Measurements from ENCODE around the gene SLC16A12. TPM values are rescaled to one million over a fixed set of nuclear protein-coding genes. Genes with fewer than 3 reads are reported as not detected.

SLC16A12 gene
- total and polyA plus RNA-seq, 2 of the 4 experiments (the other 2 are of a cell fraction): 1.4 to 1.6 TPM

GRCh38 chr10:89566095-89566950 is 30.9 kb upstream of the SLC16A12 start:
- no TSS peak for BruUV-seq (replicated peaks)
- ATAC-seq (ENCODE audit: low read depth): no peak

More at GRCh38 chr10:89566095-89566950, 30.9 kb upstream of the SLC16A12 start:
- Histone ChIP-seq H3K56ac (ENCODE audit: extremely low read depth, insufficient read depth, low read length) (no peak overlapping the region), H3K18ac (ENCODE audit: low read depth, low read length) (no peak overlapping the region), H2BK15ac (ENCODE audit: low read depth, low read length) (no peak overlapping the region), H2AFZ (replicated peaks; ENCODE audit: low read length, poor library complexity) (no peak overlapping the region), H3K4me1 (ENCODE audit: control insufficient read depth, insufficient read depth, low read length) (no peaks in the 10 kb centered on the region; the same call in 1 of the 2 replicates), H3K79me1 (ENCODE audit: low read depth in 1 of 2, low read length in 2 of 2) (no peaks in the 10 kb centered on the region), H3K9me1 (ENCODE audit: insufficient read depth, low read length) (no peaks in the 10 kb centered on the region), H3K9me3 (ENCODE audit: control insufficient read depth, insufficient read depth, low read length) (no peaks in the 10 kb centered on the region), H2BK120ac (ENCODE audit: low read depth, low read length) (no peak overlapping the region), H3K4me2 (ENCODE audit: low read depth, low read length) (no peak overlapping the region), H3K4me3 (ENCODE audit: insufficient read depth, low read depth, low read length) (no peak overlapping the region), H4K8ac (ENCODE audit: low read depth in 2 of 2, low read length in 2 of 2) (no peak overlapping the region), H4K20me1 (ENCODE audit: insufficient read depth, low read length) (no peaks in the 10 kb centered on the region), H3K27me3 (ENCODE audit: control insufficient read depth, insufficient read depth, low read length) (no peaks in the 10 kb centered on the region), H2BK5ac (ENCODE audit: low read depth, low read length, poor library complexity, severe bottlenecking) (no peak overlapping the region), H3K27ac (ENCODE audit: insufficient read depth, low read length) (no peak overlapping the region), H2BK20ac (ENCODE audit: low read depth, low read length) (no peak overlapping the region), H3K14ac (replicated peaks; ENCODE audit: low read depth, low read length) (no peak overlapping the region), H3K4ac (ENCODE audit: low read depth, low read length) (no peak overlapping the region), H4K91ac (ENCODE audit: insufficient read depth, low read depth, low read length) (no peak overlapping the region), H2AK9ac (replicated peaks; ENCODE audit: low read depth, low read length, poor library complexity) (no peak overlapping the region), H4K5ac (ENCODE audit: low read depth, low read length) (no peak overlapping the region), H2AK5ac (ENCODE audit: low read depth, low read length) (no peak overlapping the region), H3K36me3 (ENCODE audit: control insufficient read depth, insufficient read depth, low read length) (no peaks in the 10 kb centered on the region), H3K23ac (ENCODE audit: low read depth, low read length) (no peak overlapping the region), H3K9ac (ENCODE audit: low read depth, low read length) (no peak overlapping the region)
- in situ Hi-C loops (cut with MboI; ENCODE audit: low sequenced_read_pairs) (no loop called here), dilution Hi-C loops (cut with HindIII; ENCODE audit: low sequenced_read_pairs, unreplicated experiment) (no loop called here), intact Hi-C loops (cut with micrococcal nuclease) (no loop called here)
- DNase-seq: no peak
- ChIA-PET POLR2A (ENCODE audit: unreplicated experiment) (no interaction called here), CTCF (interaction anchor here (0.7 kb wide), 1 partner anchor 100 kb away, joined by 3 read pairs; no protein-coding TSS in a partner anchor)
- WGBS, 2 experiments (ENCODE audit: extremely low coverage in 2 of 2, insufficient read length in 1 of 2): 70% methylated on average over 2 of the region's 10 CpGs; no CpG with 5 or more reads in 1 of the 2 experiments
- TF ChIP-seq SMC3 (IDR thresholded peaks at IDR 0.05; ENCODE audit: low read depth, low read length) (no peak), RFX5 (IDR thresholded peaks at IDR 0.05; ENCODE audit: low read depth, low read length) (no peak), MAFK (IDR thresholded peaks at IDR 0.05; ENCODE audit: low read depth, low read length) (no peak), CHD1 (IDR thresholded peaks at IDR 0.05; ENCODE audit: low read depth, low read length) (no peak), BHLHE40 (IDR thresholded peaks at IDR 0.05; ENCODE audit: low read depth, low read length) (no peak), CEBPB (IDR thresholded peaks at IDR 0.05; ENCODE audit: low read depth, low read length) (no peak), FOS (IDR thresholded peaks at IDR 0.05; ENCODE audit: low read depth, low read length) (no peak), POLR2A (IDR thresholded peaks at IDR 0.05; ENCODE audit: low read depth, low read length) (no peak), RCOR1 (IDR thresholded peaks at IDR 0.05; ENCODE audit: insufficient replicate concordance, low read length) (no peak)
- TF ChIP-seq, protein P1, sequence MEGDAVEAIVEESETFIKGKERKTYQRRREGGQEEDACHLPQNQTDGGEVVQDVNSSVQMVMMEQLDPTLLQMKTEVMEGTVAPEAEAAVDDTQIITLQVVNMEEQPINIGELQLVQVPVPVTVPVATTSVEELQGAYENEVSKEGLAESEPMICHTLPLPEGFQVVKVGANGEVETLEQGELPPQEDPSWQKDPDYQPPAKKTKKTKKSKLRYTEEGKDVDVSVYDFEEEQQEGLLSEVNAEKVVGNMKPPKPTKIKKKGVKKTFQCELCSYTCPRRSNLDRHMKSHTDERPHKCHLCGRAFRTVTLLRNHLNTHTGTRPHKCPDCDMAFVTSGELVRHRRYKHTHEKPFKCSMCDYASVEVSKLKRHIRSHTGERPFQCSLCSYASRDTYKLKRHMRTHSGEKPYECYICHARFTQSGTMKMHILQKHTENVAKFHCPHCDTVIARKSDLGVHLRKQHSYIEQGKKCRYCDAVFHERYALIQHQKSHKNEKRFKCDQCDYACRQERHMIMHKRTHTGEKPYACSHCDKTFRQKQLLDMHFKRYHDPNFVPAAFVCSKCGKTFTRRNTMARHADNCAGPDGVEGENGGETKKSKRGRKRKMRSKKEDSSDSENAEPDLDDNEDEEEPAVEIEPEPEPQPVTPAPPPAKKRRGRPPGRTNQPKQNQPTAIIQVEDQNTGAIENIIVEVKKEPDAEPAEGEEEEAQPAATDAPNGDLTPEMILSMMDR (conservative IDR thresholded peaks at IDR 0.05; ENCODE audit: low read depth, low read length): no peak

All from IMR-90 (cell line).